Transverse colon (tissue), 4 donors: ENCODE results near the gene SLC17A5.

Source experiments
- CTCF ChIP-seq, 5 experiments: fragments of 200-600 bp in 3 of 5; fragments of 450-650 bp in 2 of 5; sonication (generic) in 3 of 5; IDR thresholded peaks; 1 replicate in 2 of 5; 2 replicates in 3 of 5; pipeline ENCODE4 v1.5.1; 2016 to 2017; ENCODE audit warnings: antibody characterized with exemption in 5 of 5, inconsistent platforms in 3 of 5, mild to moderate bottlenecking in 2 of 5, moderate library complexity in 1 of 5
- EP300 ChIP-seq: sonication (generic); formaldehyde crosslinking; IDR thresholded peaks from one replicate; pipeline ENCODE4 v1.6.1; 2017; ENCODE audit warnings: antibody characterized with exemption, low read depth
- POLR2A ChIP-seq: fragments of 450-650 bp; IDR thresholded peaks from one replicate; pipeline ENCODE4 v1.6.1; 2016; ENCODE audit warnings: antibody characterized with exemption, mild to moderate bottlenecking, moderate library complexity
- POLR2AphosphoS5 ChIP-seq, 3 donors: sonication (generic); formaldehyde crosslinking; IDR thresholded peaks; one replicate each; pipeline ENCODE4 v1.6.1; 2016; ENCODE audit warnings: antibody characterized with exemption in 3 of 3

DNA sequence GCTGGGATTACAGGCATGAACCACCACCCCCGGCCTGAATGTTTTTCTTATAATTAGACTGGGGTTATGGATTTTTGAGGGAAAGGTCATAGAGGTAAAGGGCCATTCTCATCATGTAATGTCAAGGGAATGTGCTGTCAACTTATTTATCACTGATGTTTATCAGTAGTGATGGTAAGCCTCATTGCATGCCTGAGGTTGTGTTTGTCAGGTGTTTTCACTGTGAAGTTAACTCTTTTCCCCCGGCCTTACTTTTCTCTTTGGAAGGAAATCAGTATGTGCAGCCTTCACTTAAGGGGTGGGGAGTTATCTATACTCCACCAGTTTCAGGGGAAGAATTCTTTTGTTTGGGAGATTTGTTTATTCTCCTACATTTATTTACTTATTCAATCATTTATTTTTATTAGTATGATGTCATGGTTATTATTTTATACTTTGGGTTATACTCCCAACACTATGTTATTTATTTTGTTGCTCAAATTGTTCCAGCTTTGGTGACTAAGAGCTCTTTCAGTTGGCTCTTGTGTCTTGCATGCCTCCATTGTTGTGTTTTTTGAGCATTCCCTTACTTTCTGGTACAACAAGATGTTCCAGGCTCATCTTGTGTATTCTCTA, 2.8 kb upstream of the SLC17A5 start:
- no peak for TF ChIP-seq POLR2A
- no peak for TF ChIP-seq CTCF (IDR thresholded peaks at IDR 0.05)
- TF ChIP-seq POLR2AphosphoS5 (IDR thresholded peaks at IDR 0.05) = no peak
- TF ChIP-seq EP300 = no peak
